Measurements from ENCODE around the gene ADAT1.

ADAT1 gene, protein sequence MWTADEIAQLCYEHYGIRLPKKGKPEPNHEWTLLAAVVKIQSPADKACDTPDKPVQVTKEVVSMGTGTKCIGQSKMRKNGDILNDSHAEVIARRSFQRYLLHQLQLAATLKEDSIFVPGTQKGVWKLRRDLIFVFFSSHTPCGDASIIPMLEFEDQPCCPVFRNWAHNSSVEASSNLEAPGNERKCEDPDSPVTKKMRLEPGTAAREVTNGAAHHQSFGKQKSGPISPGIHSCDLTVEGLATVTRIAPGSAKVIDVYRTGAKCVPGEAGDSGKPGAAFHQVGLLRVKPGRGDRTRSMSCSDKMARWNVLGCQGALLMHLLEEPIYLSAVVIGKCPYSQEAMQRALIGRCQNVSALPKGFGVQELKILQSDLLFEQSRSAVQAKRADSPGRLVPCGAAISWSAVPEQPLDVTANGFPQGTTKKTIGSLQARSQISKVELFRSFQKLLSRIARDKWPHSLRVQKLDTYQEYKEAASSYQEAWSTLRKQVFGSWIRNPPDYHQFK

DNA sequence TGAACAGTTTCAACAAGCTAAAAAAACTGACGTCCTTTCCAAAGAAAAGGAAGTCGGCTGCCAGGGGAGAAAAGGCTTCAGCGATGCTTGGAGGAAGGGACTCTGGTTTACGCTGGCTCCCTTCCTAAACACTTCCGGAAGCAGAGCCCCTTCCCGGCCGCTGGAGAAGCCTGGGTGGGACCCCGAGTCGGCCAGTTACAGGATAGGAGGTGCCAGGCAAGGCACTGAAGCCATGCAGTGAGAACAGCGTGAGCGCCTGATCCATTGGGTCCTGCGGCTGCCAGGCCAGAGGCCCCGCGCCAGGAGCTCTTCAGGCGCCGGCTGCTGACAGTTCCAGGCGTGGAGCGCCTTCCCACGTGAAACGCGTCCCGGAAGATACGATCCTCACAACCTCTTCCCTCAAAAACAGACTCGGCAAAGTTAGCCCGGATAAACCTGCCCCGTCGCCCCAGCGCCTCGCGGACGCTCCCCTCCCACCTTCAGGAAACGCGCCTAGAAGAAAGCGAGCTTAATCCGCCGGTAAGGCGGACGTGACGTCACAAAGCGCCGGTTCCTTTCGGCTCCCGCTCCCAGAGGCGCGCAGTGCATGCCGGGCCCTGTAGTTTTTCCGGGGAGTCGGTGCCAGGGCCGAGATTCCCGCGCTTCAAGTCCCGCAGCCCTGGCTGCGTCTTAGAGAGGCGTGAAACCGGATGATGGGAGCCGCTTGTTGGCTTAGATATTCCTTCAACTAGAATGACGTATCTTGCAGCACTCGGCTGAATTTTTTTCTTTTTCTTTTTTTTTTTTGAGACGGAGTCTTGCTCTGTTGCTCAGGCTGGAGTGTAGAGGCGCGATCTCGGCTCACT, at the start of gene ADAT1:
TSS of gene ADAT1 (minus strand) at position 521 of the 845 bp plus-strand sequence. CDS start 2,482 bp downstream, outside the sequence.
- DNase-seq, result peak; percentile 99

DNA sequence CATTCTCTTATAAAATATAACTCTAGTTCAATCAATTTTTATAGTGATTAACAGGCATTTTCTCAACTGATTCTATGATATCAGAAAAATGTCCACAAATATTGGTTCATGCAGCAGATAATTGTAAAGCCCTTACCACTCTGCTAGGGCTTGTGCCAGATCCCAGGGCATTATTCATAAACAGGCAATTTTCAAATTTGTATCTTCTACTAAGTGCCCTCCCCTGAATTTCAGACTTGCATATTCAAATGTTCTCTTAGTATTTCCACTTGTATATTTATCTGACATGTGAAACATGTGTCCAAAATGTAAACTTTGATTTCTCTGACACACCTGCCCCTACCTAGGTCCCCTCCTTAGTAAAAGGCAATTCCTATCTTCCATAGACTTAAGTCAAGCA, 44.4 kb upstream of the ADAT1 start:
- DNase-seq, result no peak

DNA sequence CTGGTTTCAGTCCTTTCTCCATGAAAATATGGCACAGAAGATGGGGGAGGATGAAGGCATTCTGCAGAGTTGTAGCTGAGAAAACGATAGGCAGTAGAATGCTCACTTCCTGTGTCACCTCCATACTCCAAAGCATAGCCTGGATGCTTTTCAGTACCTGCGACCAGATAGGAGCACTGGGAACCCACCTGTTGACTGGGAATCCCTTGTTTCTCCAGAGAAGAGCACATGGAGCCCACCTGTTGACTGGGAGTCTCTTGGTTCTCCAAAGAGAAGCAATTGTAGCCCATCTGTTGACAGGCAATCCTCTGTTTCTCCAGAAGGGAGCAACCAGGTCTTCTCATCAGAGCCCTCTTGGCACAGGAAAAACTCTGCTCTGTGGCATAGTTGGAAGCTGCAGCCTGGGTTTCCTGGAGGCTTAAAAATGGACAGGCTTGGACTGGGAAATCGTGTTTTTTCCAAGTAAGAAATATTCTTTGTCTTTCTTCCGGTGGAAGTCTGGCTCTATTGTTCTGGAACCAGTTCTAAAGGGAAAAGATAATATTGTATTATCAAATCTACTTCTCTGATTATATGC, 37.7 kb upstream of the ADAT1 start:
- no peak for DNase-seq

DNA sequence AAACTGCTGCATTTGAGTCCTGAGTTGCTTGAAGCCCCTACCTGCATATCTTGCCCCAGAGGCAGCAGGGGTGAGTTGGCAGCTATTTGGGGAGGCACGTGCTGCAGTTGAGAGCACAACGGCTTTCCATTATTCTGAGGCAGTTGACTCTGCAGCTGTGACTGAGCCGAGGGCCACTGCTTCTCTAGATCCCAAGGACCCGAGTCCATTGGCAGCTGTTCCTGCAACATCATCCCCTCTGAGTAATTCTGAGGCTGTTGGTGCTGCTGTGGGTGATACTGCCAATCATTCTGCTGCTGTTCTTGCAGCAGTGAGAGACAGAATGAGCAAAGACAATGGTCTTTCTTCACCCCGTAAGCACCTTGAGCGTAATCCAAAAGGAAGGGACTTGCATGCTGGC, 37.2 kb upstream of the ADAT1 start:
- DNase-seq, result no peak

DNA sequence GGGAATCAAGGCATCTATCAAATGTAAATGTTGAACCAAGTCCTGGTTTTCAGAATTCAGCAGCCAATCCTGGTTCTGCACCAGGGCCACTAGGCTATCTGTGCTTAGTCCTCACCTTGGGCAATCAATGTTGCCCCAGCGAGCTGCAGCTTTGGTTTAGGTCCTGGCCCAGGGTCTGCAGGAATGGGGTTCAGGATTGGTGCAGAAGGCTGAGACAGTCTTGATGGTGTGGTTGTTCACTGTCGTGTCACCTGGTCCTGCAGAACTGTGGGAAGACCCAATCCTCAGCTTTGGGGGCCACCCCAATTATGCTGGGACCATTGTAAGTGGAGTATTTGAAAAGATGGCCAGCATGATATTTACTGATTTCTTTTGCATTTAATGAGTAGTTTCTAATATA, 35.1 kb upstream of the ADAT1 start:
- DNase-seq, result no peak

GRCh38 chr16:75653922-75654321, 30.8 kb upstream of the ADAT1 start:
- peak; percentile 62 for DNase-seq

GRCh38 chr16:75648265-75649076, 25.4 kb upstream of the ADAT1 start:
- DNase-seq, result peak; percentile 73

DNA sequence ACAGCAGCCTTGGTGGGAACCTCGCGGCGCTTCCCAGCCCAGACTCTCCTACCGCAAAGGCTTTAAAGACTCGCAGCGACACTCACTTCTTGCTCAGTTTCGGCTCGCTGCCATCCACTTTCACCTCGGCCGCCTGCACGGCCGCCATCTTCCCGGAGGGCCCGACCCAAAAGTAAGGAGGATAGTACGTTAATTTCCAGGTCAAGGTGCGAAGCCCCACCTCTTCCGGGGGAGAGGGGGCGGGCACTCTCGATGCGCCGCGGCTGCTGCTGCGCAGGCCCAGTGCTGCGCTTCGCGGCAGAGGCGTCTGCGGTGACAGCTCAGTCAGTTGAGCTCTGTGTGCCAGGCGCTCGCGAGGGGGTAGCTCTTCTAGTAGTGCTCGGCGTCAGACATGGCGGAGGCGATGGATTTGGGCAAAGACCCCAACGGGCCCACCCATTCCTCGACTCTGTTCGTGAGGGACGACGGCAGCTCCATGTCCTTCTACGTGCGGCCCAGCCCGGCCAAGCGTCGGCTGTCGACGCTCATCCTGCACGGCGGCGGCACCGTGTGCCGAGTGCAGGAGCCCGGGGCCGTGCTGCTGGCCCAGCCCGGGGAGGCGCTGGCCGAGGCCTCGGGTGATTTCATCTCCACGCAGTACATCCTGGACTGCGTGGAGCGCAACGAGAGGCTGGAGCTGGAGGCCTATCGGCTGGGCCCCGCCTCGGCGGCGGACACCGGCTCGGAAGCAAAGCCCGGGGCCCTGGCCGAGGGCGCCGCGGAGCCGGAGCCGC, 24.6 kb upstream of the ADAT1 start, which contains the start of the genes KARS1 and TERF2IP:
TSS of gene KARS1 (minus strand) at position 174 of the 773 bp plus-strand sequence. CDS start at position 148, 26 bp downstream.
TSS of gene TERF2IP (plus strand) at position 282 of the 773 bp plus-strand sequence. CDS start at position 392, 110 bp downstream.
- DNase-seq, result peak; percentile 91

GRCh38 chr16:75647112-75647491, 24.0 kb upstream of the ADAT1 start:
- DNase-seq, result no peak

- DNase-seq, result no peak
Observed at GRCh38 chr16:75644240-75645012, 21.3 kb upstream of the ADAT1 start.

GRCh38 chr16:75640598-75640997, 17.5 kb upstream of the ADAT1 start:
- no peak for DNase-seq

DNA sequence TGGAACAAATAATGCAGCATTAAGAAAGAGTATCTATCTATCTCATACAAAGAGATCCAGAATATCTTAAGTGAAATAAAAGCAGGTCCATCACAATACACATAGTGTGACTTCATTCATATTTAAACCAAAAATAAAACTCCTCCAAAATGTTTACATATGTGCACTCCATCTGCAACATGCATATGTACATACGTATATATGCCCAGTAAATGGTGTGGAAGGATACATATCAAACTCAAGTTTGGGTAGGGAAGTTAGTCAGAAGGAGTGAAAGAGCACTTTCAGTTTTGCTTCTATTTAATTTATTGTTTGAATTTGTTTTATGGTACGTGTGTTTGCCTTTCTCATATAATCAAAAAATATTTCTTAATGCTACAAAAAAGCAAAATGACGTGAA, 12.0 kb upstream of the ADAT1 start:
- no peak for DNase-seq

DNA sequence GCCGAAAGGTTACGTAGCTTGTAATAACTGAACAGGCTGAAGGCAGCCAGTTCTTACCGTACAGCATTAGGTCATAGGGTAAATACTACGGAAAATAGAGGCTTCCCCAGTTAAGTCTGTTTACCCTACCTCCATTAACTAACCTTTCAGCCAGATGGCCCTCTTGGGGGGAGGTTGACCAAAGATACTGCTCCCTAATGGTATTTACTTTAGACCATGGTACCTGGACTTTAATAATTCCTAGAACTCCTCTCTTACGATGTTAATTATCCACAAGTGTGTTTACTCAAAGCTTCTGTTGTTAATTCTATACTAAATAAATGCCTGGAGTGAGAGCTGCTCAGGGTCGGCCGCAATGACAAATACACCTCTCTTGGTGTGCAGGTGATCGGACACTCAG, 9.8 kb upstream of the ADAT1 start:
- no peak for DNase-seq

DNA sequence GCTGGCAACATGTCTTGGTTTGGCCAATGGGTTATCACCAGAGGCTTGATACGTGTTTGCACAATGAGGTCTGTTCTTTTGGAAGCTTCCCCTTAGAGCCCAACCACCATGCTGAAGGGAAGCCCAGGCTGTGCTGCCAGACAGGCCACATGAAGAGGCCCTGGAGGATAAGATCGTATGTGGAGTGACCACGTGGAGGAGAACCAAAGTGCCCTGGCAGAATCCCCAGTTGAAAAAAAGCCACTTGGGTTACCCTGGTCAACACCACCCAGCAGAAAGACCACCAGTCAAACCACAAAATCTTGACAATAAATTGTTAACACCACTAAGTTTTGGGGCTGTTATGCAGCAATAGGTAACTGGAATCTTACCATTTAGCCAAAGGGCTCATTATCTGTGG, 7.0 kb upstream of the ADAT1 start:
- DNase-seq, result no peak

GRCh38 chr16:75629132-75629531, 6.1 kb upstream of the ADAT1 start:
- no peak for DNase-seq

DNA sequence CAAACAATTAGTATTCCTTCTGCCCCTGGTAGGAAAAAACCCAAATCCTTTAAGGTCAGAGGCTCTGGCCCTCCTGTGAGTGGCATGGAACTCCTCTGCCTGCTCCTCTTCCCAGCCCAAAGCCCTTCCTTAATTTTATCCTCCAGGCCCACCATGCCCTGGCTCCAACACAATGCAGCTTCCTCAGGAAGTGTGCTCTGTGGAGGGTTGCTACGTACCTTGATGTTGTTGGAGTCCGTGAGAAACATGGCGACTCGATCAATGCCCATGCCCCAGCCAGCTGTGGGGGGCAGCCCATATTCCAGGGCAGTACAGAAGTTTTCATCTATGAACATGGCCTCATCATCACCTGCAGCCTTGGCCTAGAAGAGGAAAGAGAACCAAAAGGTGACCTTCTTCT, 5.3 kb upstream of the ADAT1 start:
- DNase-seq, result no peak

DNA sequence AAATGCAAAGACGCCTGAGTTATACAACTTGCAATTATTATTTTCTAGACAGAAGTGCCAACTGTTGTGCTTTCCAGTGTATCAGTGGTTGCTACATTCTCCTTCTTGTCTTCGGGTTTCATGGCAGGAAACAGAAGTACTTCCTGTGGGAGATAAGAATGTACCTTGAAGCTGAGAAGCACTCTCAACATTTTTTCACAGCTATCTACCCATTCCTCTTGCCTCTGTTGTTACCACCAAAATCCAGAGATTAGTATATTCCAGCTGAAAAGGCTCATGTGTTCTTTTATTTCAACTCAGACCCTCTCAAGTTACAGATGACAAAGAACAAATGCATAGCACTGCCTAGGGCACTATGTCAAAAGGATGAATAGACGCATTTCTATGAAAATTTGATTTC, 4.8 kb upstream of the ADAT1 start:
- DNase-seq, result no peak

DNA sequence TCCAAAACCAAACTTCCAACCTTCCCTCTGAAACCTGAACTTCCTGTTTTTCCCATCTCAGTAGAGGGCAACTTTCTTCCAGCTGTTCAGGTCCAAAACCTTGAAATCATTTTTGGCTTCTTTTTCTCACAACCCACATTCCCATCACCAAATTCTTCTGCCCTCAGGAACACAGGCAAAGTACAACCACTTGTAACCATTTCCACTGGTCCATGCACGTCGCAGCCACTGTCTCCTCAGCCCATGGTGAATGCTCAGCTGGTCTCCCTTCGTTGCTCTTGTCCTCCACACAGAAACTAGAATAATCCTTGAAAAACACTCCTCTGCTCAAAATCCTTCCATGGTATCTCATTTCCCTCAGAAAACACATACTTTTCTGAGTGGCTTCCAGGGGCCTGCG, 3.7 kb upstream of the ADAT1 start:
- no peak for DNase-seq

GRCh38 chr16:75624921-75625334, 1.8 kb upstream of the ADAT1 start:
- peak; percentile 42 for DNase-seq

DNA sequence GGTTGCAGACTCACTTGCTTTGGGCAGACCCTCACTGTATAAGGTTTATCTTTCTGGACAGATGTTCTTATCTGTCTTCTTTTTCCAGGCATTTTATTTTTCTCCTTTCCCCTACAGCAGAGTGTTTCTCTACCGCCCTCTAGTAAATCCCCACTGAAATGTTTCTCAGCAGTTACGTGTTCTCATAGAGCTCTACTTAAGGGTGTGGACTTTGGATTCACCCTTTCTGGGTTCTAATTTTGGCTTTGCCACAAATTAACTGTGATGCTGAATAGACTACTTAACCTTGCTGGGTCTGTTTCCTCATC, 2.0 kb downstream of the ADAT1 start:
- DNase-seq, result peak; percentile 51

All from EL (cell line).